GM03348 (cell line): Measurements from ENCODE around the gene TXLNG.

Experiments used
- DNase-seq: peaks from one replicate; pipeline ENCODE4 v3.0.0; 2012; ENCODE audit warnings: low spot score

The TXLNG gene

DNA sequence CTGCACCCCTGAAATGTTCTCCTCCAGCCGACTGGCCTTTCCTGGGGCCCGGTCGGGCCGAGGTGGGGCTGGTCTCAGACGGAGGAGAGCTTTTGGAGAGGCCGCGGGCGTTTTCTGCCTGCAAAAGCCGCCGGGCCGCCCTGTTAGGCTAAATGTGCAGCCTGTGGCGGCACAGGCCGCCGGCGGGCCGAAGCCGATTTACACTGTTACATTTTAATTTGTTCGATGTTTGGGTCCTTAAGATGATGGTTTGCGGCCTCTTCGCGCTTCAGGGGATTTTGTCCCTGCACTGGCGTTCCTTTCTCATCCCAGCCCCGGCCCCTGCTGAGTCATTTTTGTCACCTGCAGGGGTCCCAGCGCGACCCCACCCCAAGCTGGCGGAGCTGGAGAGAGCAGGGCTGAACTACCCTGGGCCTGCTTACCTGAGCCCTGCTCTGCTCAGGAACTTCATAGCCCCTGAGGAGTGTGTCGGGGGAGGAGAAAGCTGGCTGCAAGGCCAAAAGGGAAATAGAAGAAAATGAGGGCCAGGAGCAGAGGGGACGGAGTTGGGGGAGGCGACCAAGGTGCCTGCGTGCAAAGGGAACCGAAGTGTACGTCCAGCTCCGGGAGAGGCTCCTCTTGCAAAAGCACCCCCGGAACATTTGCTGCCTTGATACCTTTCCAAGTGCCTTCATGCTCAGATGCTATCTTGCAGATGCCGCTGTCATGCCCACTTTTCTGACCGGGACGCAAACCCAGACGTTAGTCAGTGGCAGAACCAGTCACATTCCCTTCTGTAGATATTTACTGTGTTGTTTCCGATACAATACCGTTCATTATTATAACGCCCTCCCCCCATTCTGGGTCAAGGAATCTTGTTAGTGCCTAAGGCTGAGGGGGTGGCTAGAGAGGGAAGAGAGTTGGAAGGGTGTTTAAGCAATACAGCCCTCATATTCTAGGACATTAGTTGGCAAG lies 84.9 kb downstream of the TXLNG start:
- DNase-seq = peak; percentile 6

GRCh38 chrX:16873106-16873505 lies 86.8 kb downstream of the TXLNG start:
- no peak for DNase-seq

GRCh38 chrX:16874458-16875095 lies 88.3 kb downstream of the TXLNG start:
- DNase-seq = no peak

- no peak for DNase-seq
These were observed 90.4 kb downstream of the TXLNG start for GRCh38 chrX:16876696-16877095.

DNA sequence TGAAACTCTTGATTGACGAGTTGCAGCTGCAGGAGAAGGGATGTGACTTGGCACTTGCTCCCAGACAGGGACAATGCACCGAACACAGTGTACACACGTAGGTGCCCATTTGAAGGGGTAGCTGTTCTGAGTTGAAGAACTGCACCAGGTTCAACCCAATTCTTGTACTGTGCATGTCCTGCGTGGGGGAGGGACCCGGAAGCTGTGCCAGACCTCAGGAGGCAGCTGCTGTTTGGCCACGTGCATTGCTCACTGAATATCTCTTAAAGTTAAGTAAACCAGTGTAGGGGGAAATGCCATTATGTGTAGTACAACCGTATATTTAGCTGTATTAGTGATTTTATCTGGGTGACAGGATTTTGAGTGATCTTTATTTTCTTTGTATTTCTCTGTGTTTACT lies 95.9 kb downstream of the TXLNG start:
- no peak for DNase-seq

DNA sequence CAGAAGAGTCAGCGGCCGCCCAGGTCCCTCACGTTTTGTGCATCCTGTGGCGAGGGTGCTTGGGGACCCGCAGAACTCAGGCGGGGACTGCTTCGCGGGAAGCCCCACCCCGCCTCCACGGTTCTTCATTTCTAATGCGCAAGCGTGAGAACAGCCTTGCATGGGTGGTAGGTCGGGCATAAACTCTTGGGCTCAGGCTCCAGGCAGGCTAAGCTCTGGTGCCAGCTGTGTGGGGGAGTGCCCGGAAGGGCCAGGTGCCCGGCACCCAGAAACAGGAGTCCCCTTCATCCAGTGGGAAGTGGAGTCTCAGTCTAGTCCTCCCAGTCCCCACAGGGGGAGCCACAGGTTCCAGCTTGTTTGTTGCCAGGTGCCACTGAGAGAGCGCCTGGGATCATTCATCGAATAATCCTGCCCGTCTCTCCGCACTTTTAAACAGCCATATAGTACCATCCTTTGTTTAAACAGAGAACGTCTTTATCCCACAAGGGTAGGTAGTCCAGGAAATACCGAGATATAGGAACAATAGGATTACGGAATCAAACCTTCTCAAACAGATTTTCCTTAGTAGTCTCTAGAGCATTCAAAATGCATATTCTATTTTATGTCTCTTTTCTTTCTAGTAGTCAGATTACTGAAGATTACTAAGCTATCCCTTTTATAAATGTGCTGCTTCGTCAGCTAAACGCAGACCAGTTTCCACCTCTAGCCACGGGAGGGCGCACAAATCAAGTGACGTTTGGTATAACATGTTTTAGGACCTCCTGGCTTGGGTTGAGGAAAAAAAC lies 96.6 kb downstream of the TXLNG start:
- peak; percentile 52 for DNase-seq

DNA sequence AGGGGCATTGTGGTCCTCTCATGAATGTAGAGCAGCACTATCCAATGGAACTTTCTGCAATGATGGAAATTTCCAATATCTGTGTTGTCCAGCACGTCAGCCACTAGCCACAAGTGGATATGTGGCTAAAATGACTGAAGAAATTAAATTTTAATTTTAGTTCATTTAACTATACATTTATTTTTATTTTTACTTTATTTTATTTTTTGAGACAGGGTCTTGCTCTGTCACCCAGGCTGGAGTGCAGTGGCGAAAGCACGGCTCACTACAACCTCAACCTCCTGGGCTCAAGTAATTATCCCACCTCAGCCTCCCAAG lies 97.2 kb downstream of the TXLNG start:
- DNase-seq = no peak

DNA sequence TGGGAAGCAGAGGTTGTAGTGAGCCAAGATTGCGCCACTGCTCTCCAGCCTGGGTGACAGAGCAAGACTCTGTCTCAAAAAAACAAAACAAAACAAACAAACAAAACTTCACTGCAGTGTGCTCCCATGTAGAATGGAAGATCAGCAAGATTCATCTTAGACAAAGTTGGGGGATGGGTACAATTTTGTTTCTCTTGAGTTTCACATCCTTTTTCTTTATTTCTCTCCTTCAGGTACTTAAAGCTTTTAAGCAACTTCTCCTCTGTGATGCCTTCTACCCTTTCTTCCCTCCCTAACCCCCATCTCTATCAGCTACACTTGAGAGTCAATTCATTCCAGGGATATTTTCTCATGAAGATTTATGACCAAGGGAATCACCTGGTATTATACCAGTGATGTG lies 99.4 kb downstream of the TXLNG start:
- DNase-seq = no peak

DNA sequence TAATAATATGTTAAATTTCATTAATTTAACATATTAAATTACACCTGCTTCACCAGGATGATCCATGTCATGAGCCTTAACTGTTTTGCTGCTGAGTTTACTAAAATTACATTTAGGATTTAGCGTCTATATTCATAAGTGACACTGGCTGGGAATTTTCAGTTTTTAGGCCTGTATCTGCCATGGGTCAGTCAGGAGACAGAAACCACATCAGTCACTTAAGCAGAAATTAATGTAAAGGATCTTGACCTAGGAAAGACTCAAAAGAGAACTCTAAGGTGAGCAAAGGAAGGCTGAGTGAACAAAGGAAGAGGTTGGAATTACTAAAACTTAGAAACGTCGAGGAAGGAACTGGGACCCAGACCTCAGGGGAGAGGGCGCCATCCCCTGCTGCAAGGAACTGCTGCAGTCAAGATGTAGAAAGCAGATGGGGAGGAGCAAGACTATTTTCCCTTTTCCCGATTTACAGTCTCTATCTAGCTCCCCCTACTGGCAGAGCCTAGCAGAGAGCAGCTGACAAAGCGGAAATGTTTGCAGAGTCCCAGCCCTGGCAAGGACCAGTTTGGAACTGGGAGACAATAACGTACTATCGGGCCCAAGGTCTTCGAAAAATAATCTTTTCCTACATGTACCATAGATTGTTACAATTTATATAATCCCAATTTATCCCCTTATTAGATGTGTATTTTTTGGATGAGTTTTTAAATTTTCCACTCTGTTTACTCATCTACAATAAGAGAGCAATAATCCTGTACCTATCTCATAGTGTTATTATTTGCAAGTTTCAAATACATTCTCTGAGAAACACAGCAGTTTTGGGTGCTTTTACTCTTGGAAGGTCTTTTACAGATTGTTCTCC lies 106.5 kb downstream of the TXLNG start:
- peak; percentile 68 for DNase-seq
